T-helper 2 cell treated with Interferon-gamma antibody and Interleukin-4, amounts not matched to agents 100 ng/mL and 5 ng/mL, for 36 hours (primary cell): ENCODE results near the gene TLCD2. TPM values are rescaled to one million over a fixed set of nuclear protein-coding genes. Genes with fewer than 3 reads are reported as not detected.
"Not testable (repeated sequence)": the region's sequence is repeated elsewhere in the genome, so short reads cannot be mapped to it uniquely, and the experiment has no call there.

Source experiments
- intact Hi-C: fragments of 100-400 bp; cut with micrococcal nuclease; formaldehyde crosslinking; loops from one replicate; pipeline ENCODE4 v1.15.1; 2023
- total RNA-seq: library from RNA; stranded (reverse); gene quantifications from 2 replicates; pipeline ENCODE4 v1.2.3, GENCODE V29; 2022

The TLCD2 gene
- total RNA-seq, 1 donor from 2014 or later = 0.11 TPM

DNA sequence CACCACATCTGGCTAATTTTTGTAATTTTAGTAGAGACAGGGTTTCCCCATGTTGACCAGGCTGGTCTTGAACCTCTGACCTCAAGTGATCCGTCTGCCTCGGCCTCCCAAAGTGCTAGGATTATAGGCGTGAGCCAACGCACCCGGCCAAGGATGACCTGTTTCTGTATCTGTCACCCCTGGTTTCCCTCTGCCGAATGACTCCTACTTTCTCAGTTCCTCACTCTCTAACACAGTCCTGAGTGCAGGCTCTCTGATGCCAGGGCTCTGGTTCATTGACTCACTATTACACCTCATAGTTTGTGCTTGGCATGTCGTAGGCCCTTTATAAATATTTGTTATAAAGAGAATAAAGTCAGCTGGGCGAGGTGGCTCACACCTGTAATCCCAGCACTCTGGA is 14.8 kb downstream of the TLCD2 start:
- intact Hi-C loops = no loop called here

- intact Hi-C loops = no loop called here
Observed at GRCh38 chr17:1693339-1693738, 16.8 kb downstream of the TLCD2 start.

DNA sequence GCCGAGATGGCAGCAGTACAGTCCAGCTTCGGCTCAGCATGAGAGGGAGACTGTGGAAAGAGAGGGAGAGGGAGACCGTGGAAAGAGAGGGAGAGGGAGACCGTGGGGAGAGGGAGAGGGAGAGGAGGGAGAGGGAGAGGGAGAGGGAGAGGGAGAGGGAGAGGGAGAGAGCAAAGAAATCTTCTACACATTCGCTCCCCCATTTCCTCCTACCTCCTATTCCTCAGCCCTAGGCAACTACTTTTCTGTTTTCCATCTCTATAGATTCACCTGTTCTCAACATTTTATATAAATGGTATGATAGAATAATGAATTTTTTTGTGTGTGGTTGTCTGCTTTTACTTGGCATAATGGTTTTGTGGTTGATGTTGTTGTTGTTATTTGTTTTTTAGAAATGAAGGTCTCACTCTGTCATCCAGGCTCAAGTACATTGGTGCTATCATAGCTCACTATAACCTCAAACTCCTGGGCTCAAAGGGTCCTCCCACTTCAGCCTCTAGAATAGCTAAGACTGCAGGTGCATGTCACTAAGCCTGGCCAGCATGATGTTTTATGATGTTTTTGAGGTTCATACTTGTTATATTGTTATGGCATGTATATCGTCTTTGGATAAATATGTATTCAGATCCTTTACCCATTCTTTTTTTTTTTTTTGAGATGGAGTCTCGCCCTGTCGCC is 19.5 kb downstream of the TLCD2 start:
- intact Hi-C loops = no loop called here

DNA sequence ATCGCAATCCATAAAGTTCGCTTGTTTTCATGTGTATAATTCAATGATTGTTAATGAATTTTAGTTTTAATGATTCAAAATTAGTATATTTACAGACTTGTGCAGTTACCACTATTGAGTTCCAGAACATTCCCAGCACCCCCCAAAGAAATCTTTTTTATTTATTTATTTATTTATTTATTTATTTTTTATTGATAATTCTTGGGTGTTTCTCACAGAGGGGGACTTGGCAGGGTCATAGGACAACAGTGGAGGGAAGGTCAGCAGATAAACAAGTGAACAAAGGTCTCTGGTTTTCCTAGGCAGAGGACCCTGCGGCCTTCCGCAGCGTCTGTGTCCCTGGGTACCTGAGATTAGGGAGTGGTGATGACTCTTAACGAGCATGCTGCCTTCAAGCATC is 21.8 kb downstream of the TLCD2 start:
- intact Hi-C loops = not testable (repeated sequence)

GRCh38 chr17:1686086-1686485 is 24.1 kb downstream of the TLCD2 start:
- intact Hi-C loops = no loop called here

- intact Hi-C loops = loop anchor here (1.0 to 2.0 kb wide), 3 partner anchors 32 to 346 kb away; partner anchors contain the start of genes DPH1 and RILP
Observed at GRCh38 chr17:1684378-1685189, 25.6 kb downstream of the TLCD2 start, which contains the start of gene PRPF8. TSS of gene PRPF8 (minus strand) at chr17:1684867. CDS start at chr17:1684571, 296 bp downstream.

GRCh38 chr17:1683459-1683858 is 26.7 kb downstream of the TLCD2 start:
- intact Hi-C loops = no loop called here

- intact Hi-C loops = no loop called here
Observed at GRCh38 chr17:1676401-1676800, 33.8 kb downstream of the TLCD2 start.

DNA sequence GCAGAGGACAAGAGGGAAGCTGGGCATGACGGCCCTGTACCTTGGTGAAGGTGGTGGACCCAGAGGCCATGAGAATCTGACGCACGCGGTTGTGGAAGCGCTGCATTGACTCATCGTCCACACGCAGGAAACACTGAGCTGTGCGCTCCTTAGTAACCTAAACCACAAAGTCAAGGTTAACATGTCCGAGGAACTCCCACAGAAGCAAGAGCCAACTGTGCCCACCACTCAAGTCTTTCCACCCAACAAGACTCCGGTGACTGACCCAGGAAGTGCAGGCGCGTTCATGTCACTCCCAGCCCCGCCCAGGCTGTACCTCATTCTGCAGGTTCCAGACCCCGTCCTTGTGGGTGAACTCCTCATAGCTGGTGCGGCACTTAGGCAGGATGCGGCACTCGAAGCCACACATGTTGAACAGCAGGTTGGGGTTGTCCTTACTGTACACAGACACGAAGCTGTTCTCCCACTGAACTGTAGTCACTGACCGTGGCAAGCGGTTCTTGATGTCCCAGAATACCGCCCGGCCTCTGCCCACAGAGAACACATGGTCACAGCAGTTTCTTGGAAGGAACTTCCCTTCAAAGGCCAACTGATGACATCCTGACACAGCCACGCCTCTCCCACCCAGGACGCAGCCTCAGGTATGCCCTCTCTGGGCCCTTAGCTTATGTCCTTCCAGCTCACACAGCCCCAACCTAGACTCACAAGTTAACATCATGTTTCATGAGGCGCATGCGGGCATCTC is 37.0 kb downstream of the TLCD2 start:
- intact Hi-C loops = no loop called here

GRCh38 chr17:1663934-1664333 is 46.2 kb downstream of the TLCD2 start:
- intact Hi-C loops = not testable (repeated sequence)

DNA sequence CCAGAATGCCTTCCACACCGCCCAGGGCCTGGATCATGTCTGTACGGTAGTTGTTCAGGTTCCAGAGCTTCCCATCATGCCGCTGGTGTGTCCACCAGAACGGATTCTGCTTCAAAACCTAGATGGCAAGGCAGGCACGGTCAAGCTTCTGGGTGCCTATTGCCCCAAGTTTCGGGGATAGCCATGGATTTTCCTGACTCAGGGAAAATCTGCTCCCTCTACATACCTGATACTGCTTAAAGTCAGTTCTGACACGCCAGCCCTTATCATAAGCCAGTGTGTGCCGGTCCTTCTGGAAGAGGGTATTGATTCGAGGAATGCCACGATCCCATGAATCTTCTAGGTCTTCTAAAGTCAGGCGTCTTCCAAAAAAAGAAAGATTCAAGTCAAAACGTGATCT is 49.1 kb downstream of the TLCD2 start:
- intact Hi-C loops = no loop called here

- intact Hi-C loops = no loop called here
Observed at GRCh38 chr17:1658100-1658499, 52.1 kb downstream of the TLCD2 start.

GRCh38 chr17:1653735-1654134 is 56.4 kb downstream of the TLCD2 start:
- intact Hi-C loops = no loop called here

DNA sequence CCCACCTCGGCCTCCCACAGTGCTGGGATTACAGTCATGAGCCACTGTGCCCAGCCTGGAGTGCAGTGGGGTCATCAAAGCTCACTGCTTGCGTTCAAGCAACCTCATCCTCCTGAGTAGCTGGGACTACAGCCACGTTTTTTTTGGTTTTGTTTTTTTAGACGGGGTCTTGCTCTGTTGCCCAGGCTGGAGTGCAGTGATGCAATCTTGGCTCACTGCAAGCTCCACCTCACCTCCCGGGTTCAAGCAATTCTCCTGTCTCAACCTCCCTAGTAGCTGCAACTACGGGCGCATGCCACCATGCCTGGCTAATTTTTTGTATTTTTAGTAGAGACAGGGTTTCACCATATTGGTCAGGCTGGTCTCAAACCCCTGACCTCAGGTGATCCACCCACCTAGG is 57.4 kb downstream of the TLCD2 start:
- intact Hi-C loops = not testable (repeated sequence)

Other genes with a start within 250 kb of the TLCD2 start
- gene MYO1C, start 217.7 kb downstream of the TLCD2 start, total RNA-seq = 36.1 and 37.9 TPM in 2 replicates
- gene INPP5K, start 193.8 kb downstream of the TLCD2 start, total RNA-seq = 42.2 and 43.8 TPM in 2 replicates
- gene PITPNA, start 147.6 kb downstream of the TLCD2 start, total RNA-seq = 53.6 and 59.6 TPM in 2 replicates
- 0.41 and 0.43 TPM in 2 replicates for gene SLC43A2, start 81.5 kb downstream of the TLCD2 start, total RNA-seq
- gene SCARF1, start 64.6 kb downstream of the TLCD2 start, total RNA-seq = 1.1 and 1.6 TPM in 2 replicates
- 4.9 and 5.2 TPM in 2 replicates for gene RILP, start 60.5 kb downstream of the TLCD2 start, total RNA-seq
- gene PRPF8, start 25.5 kb downstream of the TLCD2 start, total RNA-seq = 374 and 375 TPM in 2 replicates
- gene WDR81, start 14.3 kb upstream of the TLCD2 start, total RNA-seq = 41.0 and 42.4 TPM in 2 replicates
- gene SERPINF2, start 32.5 kb upstream of the TLCD2 start, total RNA-seq = 0.36 and 0.48 TPM in 2 replicates
- gene SERPINF1, start 51.7 kb upstream of the TLCD2 start, total RNA-seq = 0.32 TPM in 1 of 2 replicates, not detected in the other
- gene SMYD4, start 119.5 kb upstream of the TLCD2 start, total RNA-seq = 35.8 and 36.6 TPM in 2 replicates
- 234 and 238 TPM in 2 replicates for gene RPA1, start 119.6 kb upstream of the TLCD2 start, total RNA-seq